ENCODE data around the gene PDE6C.
"Not testable (repeated sequence)": the region's sequence is repeated elsewhere in the genome, so short reads cannot be mapped to it uniquely, and the experiment has no call there.

PDE6C gene

GRCh38 chr10:93652857-93653256 lies 40.5 kb downstream of the PDE6C start:
- no peak for DNase-seq

- no peak for DNase-seq
Measured at GRCh38 chr10:93654201-93654600, 41.9 kb downstream of the PDE6C start.

GRCh38 chr10:93656155-93656554 lies 43.8 kb downstream of the PDE6C start:
- DNase-seq, result no peak

GRCh38 chr10:93657757-93658156 lies 45.4 kb downstream of the PDE6C start:
- DNase-seq, result no peak

GRCh38 chr10:93666030-93666429 lies 53.7 kb downstream of the PDE6C start:
- no peak for DNase-seq

- no peak for DNase-seq
Measured at GRCh38 chr10:93667795-93668194, 55.5 kb downstream of the PDE6C start.

GRCh38 chr10:93670372-93670771 lies 58.0 kb downstream of the PDE6C start:
- DNase-seq, result no peak

- no peak for DNase-seq
Measured at GRCh38 chr10:93671042-93671441, 58.7 kb downstream of the PDE6C start.

GRCh38 chr10:93672022-93672678 lies 59.8 kb downstream of the PDE6C start:
- no peak for DNase-seq

GRCh38 chr10:93672890-93673289 lies 60.6 kb downstream of the PDE6C start:
- DNase-seq, result no peak

- no peak for DNase-seq
Measured at GRCh38 chr10:93673791-93674190, 61.5 kb downstream of the PDE6C start.

- DNase-seq, result no peak
Measured at GRCh38 chr10:93678386-93678785, 66.0 kb downstream of the PDE6C start.

- no peak for DNase-seq
Measured at GRCh38 chr10:93678805-93679587, 66.7 kb downstream of the PDE6C start.

- no peak for DNase-seq
Measured at GRCh38 chr10:93680412-93681047, 68.2 kb downstream of the PDE6C start.

- DNase-seq, result no peak
Measured at GRCh38 chr10:93687737-93688136, 75.4 kb downstream of the PDE6C start.

GRCh38 chr10:93695740-93696139 lies 83.4 kb downstream of the PDE6C start:
- DNase-seq, result no peak

- not testable (repeated sequence) for DNase-seq
Measured at GRCh38 chr10:93696582-93696981, 84.2 kb downstream of the PDE6C start.

GRCh38 chr10:93697207-93697606 lies 84.9 kb downstream of the PDE6C start:
- DNase-seq, result no peak

- DNase-seq, result no peak
Measured at GRCh38 chr10:93701866-93702209, 89.5 kb downstream of the PDE6C start.

GRCh38 chr10:93702210-93703001 lies 90.1 kb downstream of the PDE6C start, which contains the start of gene FRA10AC1:
TSS of gene FRA10AC1 (minus strand) at chr10:93702592. CDS start at chr10:93700106, 2,486 bp downstream.
- peak; percentile 95 for DNase-seq

GRCh38 chr10:93703066-93703465 lies 90.7 kb downstream of the PDE6C start:
- DNase-seq, result no peak

GRCh38 chr10:93703841-93704240 lies 91.5 kb downstream of the PDE6C start:
- DNase-seq, result no peak

GRCh38 chr10:93704451-93704850 lies 92.1 kb downstream of the PDE6C start:
- no peak for DNase-seq

Measured in right hindlimb (tissue), 1 donor.